HCT116 (cell line): ENCODE results near the gene ELAPOR2. TPM values are rescaled to one million over a fixed set of nuclear protein-coding genes. Genes with fewer than 3 reads are reported as not detected.

ENCODE experiments used
- ATAC-seq: fragments of 200-7000 bp; cut with Tn5 transposase; 2 replicates; pipeline ENCODE4 v1.9.1; 2020; ENCODE audit warnings: mild to moderate bottlenecking, moderate library complexity
- BruUV-seq: library from RNA; stranded (reverse); fragments of 400-500 nt; replicated peaks from 2 replicates; lab custom pipeline; 2021; lab: Mats Ljungman, UMichigan
- CTCF ChIA-PET: fragments of 300-600 bp; sonication (Branson Sonifier 250); formaldehyde crosslinking; loops from one replicate; lab custom pipeline; 2021; ENCODE audit warnings: antibody characterized with exemption; lab: Charles Lee
- POLR2A ChIA-PET: fragments of 300-600, 350-600 bp; sonication (Branson Sonifier 250); formaldehyde crosslinking; loops from one replicate; lab custom pipeline; 2021; ENCODE audit warnings: antibody characterized with exemption; lab: Charles Lee
- RAD21 ChIA-PET, 2 experiments: fragments of 300-600 bp; sonication (Branson Sonifier 250); formaldehyde crosslinking; loops; one replicate each; lab custom pipeline; 2023; ENCODE audit warnings: low total read pairs in 2 of 2; ENCODE audit not compliant: uncharacterized antibody in 2 of 2, unreplicated experiment in 2 of 2, low non-redundant PET in 1 of 2; lab: Charles Lee
- DNase-seq: peaks from one replicate; pipeline ENCODE4 v3.0.0-alpha.2; 2010; ENCODE audit warnings: low read depth, low spot score
- H2AFZ ChIP-seq: fragments of 200-600 bp; shearing (Covaris generic), sonication (generic); 2 replicates; pipeline ENCODE4 v1.6.1; 2017; ENCODE audit warnings: low read depth, mixed run types, mixed read lengths, antibody characterized with exemption, low read length; ENCODE audit not compliant: poor library complexity, severe bottlenecking
- H3K27ac ChIP-seq: 2 replicates; pipeline ENCODE4 v1.5.1; 2012; ENCODE audit warnings: low read depth, low read length
- H3K27me3 ChIP-seq: fragments of 200-600 bp; sonication (generic); 2 replicates; pipeline ENCODE4 v1.6.1; 2016; ENCODE audit warnings: mixed run types, low read length, mixed read lengths; ENCODE audit not compliant: insufficient read depth
- H3K36me3 ChIP-seq, 2 experiments: fragments of 200-500 bp in 1 of 2; fragments of 200-600 bp in 1 of 2; sonication (Bioruptor generic) in 1 of 2; sonication (generic) in 1 of 2; 2 replicates each; pipeline versions ENCODE4 v1.5.1 to v1.6.1; 2014 to 2016; ENCODE audit warnings: low read length in 2 of 2, inconsistent platforms in 1 of 2, mixed read lengths in 1 of 2, mixed run types in 1 of 2; ENCODE audit not compliant: insufficient read depth in 2 of 2, control insufficient read depth in 1 of 2
- H3K4me1 ChIP-seq, 2 experiments: fragments of 200-600 bp in 1 of 2; sonication (generic) in 1 of 2; 2 replicates each; pipeline versions ENCODE4 v1.5.1 to v1.6.1; 2012 to 2017; ENCODE audit warnings: low read length in 2 of 2, inconsistent platforms in 1 of 2, mild to moderate bottlenecking in 1 of 2, mixed read lengths in 1 of 2, mixed run types in 1 of 2, moderate library complexity in 1 of 2; ENCODE audit not compliant: insufficient read depth in 2 of 2, control insufficient read depth in 1 of 2
- H3K4me2 ChIP-seq: fragments of 200-600 bp; sonication (generic); 2 replicates; pipeline ENCODE4 v1.6.1; 2017; ENCODE audit warnings: mixed run types, low read length, mixed read lengths
- H3K4me3 ChIP-seq, 2 experiments: fragments of 200-600 bp in 1 of 2; sonication (generic) in 1 of 2; replicated peaks in 1 of 2; 2 replicates each; pipeline ENCODE4 v1.5.1; 2011 to 2016; ENCODE audit warnings: low read length in 2 of 2, control low read depth in 1 of 2, low read depth in 1 of 2, mild to moderate bottlenecking in 1 of 2, mixed read lengths in 1 of 2, mixed run types in 1 of 2
- H3K79me2 ChIP-seq: fragments of 200-600 bp; sonication (generic); 2 replicates; pipeline ENCODE4 v1.6.1; 2017; ENCODE audit warnings: mild to moderate bottlenecking, mixed run types, low read length, moderate library complexity, mixed read lengths; ENCODE audit not compliant: insufficient read depth
- H3K9ac ChIP-seq: fragments of 200-600 bp; sonication (generic); 2 replicates; pipeline ENCODE4 v1.6.1; 2016; ENCODE audit warnings: low read length, mixed read lengths
- H3K9me2 ChIP-seq: fragments of 200-600 bp; sonication (generic), shearing (Covaris generic); 2 replicates; pipeline ENCODE4 v1.6.1; 2017; ENCODE audit warnings: mixed run types, mild to moderate bottlenecking, moderate library complexity; ENCODE audit not compliant: insufficient read depth
- H3K9me3 ChIP-seq, 2 experiments: fragments of 200-500 bp in 1 of 2; fragments of 200-600 bp in 1 of 2; sonication (Bioruptor generic) in 1 of 2; sonication (generic) in 1 of 2; 2 replicates each; pipeline ENCODE4 v1.6.1; 2014 to 2017; ENCODE audit warnings: low read length in 2 of 2, mixed read lengths in 2 of 2, inconsistent platforms in 1 of 2, low read depth in 1 of 2, mild to moderate bottlenecking in 1 of 2, mixed run types in 1 of 2, moderate library complexity in 1 of 2; ENCODE audit not compliant: control insufficient read depth in 1 of 2, insufficient read depth in 1 of 2
- H4K20me1 ChIP-seq: fragments of 200-600 bp; sonication (generic), shearing (Covaris generic); 2 replicates; pipeline ENCODE4 v1.6.1; 2017; ENCODE audit warnings: mixed run types, mild to moderate bottlenecking, moderate library complexity; ENCODE audit not compliant: insufficient read depth
- ATF3 ChIP-seq: IDR thresholded peaks from 2 replicates; pipeline ENCODE4 v1.6.1; 2012
- CBX3 ChIP-seq: IDR thresholded peaks from 2 replicates; pipeline ENCODE4 v1.6.1; 2012; ENCODE audit warnings: low read depth
- CEBPB ChIP-seq: IDR thresholded peaks from 2 replicates; pipeline ENCODE4 v1.6.1; 2012; ENCODE audit warnings: low read depth
- ELF1 ChIP-seq: IDR thresholded peaks from 2 replicates; pipeline ENCODE4 v1.6.1; 2012; ENCODE audit warnings: low read depth, borderline replicate concordance
- EZH2 ChIP-seq: fragments of 200-600 bp; sonication (generic); IDR thresholded peaks from 2 replicates; pipeline ENCODE4 v1.6.1; 2017; ENCODE audit warnings: antibody characterized with exemption, mixed run types
- EZH2phosphoT487 ChIP-seq: fragments of 200-600 bp; IDR thresholded peaks from 2 replicates; pipeline ENCODE4 v1.6.1; 2018; ENCODE audit warnings: antibody characterized with exemption, borderline replicate concordance
- FOSL1 ChIP-seq: IDR thresholded peaks from 2 replicates; pipeline ENCODE4 v1.6.1; 2012; ENCODE audit warnings: low read depth
- JUND ChIP-seq: IDR thresholded peaks from 2 replicates; pipeline ENCODE4 v1.6.1; 2012
- MAX ChIP-seq: IDR thresholded peaks from 2 replicates; pipeline ENCODE4 v1.6.1; 2012
- POLR2A ChIP-seq: IDR thresholded peaks from 2 replicates; pipeline ENCODE4 v1.7.0; 2011; ENCODE audit warnings: borderline replicate concordance; ENCODE audit not compliant: insufficient read depth, insufficient read length; ENCODE audit errors: extremely low read depth
- POLR2AphosphoS5 ChIP-seq: IDR thresholded peaks from 2 replicates; pipeline ENCODE4 v1.6.1; 2011; ENCODE audit warnings: mild to moderate bottlenecking, low read depth, low read length, moderate library complexity
- RAD21 ChIP-seq: IDR thresholded peaks from 2 replicates; pipeline ENCODE4 v1.6.1; 2012; ENCODE audit warnings: low read depth, mild to moderate bottlenecking
- TCF7L2 ChIP-seq: IDR thresholded peaks from 2 replicates; pipeline ENCODE4 v1.7.0; 2011; ENCODE audit warnings: borderline replicate concordance, inconsistent platforms; ENCODE audit not compliant: insufficient read depth, insufficient read length; ENCODE audit errors: extremely low read depth
- YY1 ChIP-seq: IDR thresholded peaks from 2 replicates; pipeline ENCODE4 v1.6.1; 2011; ENCODE audit warnings: low read length, low read depth, moderate library complexity, mild to moderate bottlenecking; ENCODE audit not compliant: insufficient replicate concordance; ENCODE audit errors: extremely low read depth
- ZBTB33 ChIP-seq: IDR thresholded peaks from 2 replicates; pipeline ENCODE4 v1.6.1; 2011; ENCODE audit warnings: mild to moderate bottlenecking, low read length, moderate library complexity; ENCODE audit not compliant: insufficient replicate concordance; ENCODE audit errors: extremely low read depth
- ZFX ChIP-seq: fragments of 450-650 bp; IDR thresholded peaks from 2 replicates; pipeline ENCODE4 v1.6.1; 2017
- intact Hi-C: fragments of 100-400 bp; cut with micrococcal nuclease; formaldehyde crosslinking; loops from 2 replicates; pipeline ENCODE4 v1.10.0; 2022
- total RNA-seq: library from RNA; stranded (reverse); gene quantifications from one replicate; pipeline ENCODE4 v1.2.1, GENCODE V29; 2021; ENCODE audit not compliant: unreplicated experiment

The ELAPOR2 gene
- total RNA-seq, 1 experiment from 2014 or later = 26.0 TPM

GRCh38 chr7:87058744-87059524 is 520 bp downstream of the ELAPOR2 start (continued):
- no peak for TF ChIP-seq CBX3

- ChIA-PET RAD21 (no interaction called here), POLR2A (no interaction called here)
- no peaks in the 10 kb centered on the region for H3K9me3 ChIP-seq
- BruUV-seq = no TSS peak
- H3K79me2 ChIP-seq = no peaks in the 10 kb centered on the region
- no peak for ATAC-seq
- no peaks in the 10 kb centered on the region for H4K20me1 ChIP-seq
- H3K4me3 ChIP-seq = no peak overlapping the region
- no peak for DNase-seq
- no peak overlapping the region for H3K4me2 ChIP-seq
- H3K27me3 ChIP-seq = no peaks in the 10 kb centered on the region
- intact Hi-C loops = no loop called here
- no peaks in the 10 kb centered on the region for H3K36me3 ChIP-seq
- H2AFZ ChIP-seq = no peak overlapping the region
- H3K9me2 ChIP-seq = no peaks in the 10 kb centered on the region
- TF ChIP-seq POLR2A (no peak), ZFX (no peak), MAX (no peak), EZH2phosphoT487 (no peak)
- TF ChIP-seq, all 23 proteins: peak for 0
- CTCF ChIA-PET = no interaction called here
- Histone ChIP-seq H3K9ac (no peak overlapping the region), H3K27ac (no peak overlapping the region), H3K4me1 (peaks cover 6 to 15% of the 10 kb centered on the region in 2 experiments; a peak in 3 of 4 replicates)
Measured at GRCh38 chr7:87057210-87057609, 2.2 kb downstream of the ELAPOR2 start.

GRCh38 chr7:87056346-87056745 is 3.1 kb downstream of the ELAPOR2 start:
- CTCF ChIA-PET = no interaction called here
- intact Hi-C loops = no loop called here
- RAD21 ChIA-PET = no interaction called here
- TF ChIP-seq JUND = no peak
- no peak for TF ChIP-seq ZBTB33
- no peak for TF ChIP-seq TCF7L2
- TF ChIP-seq YY1 = no peak
- TF ChIP-seq CBX3 = no peak
- TF ChIP-seq ATF3 = no peak
- TF ChIP-seq CEBPB = no peak
- no peak for TF ChIP-seq POLR2AphosphoS5
- no peak for TF ChIP-seq FOSL1
- no peak for TF ChIP-seq RAD21
- no peak for TF ChIP-seq ELF1
- TF ChIP-seq EZH2 = no peak

More at GRCh38 chr7:87056346-87056745, 3.1 kb downstream of the ELAPOR2 start:
- no peak for DNase-seq
- no peak overlapping the region for H3K4me3 ChIP-seq
- no peaks in the 10 kb centered on the region for H3K9me2 ChIP-seq
- no peak overlapping the region for H3K4me2 ChIP-seq
- BruUV-seq = no TSS peak
- no peak overlapping the region for H3K27ac ChIP-seq
- no peak overlapping the region for H3K9ac ChIP-seq
- no peaks in the 10 kb centered on the region for H3K36me3 ChIP-seq
- H3K27me3 ChIP-seq = no peaks in the 10 kb centered on the region
- no peak overlapping the region for H2AFZ ChIP-seq
- ATAC-seq = no peak
- H4K20me1 ChIP-seq = no peaks in the 10 kb centered on the region
- H3K9me3 ChIP-seq = no peaks in the 10 kb centered on the region
- no peaks in the 10 kb centered on the region for H3K79me2 ChIP-seq
- peaks cover 6 to 15% of the 10 kb centered on the region in 2 experiments; a peak in 3 of 4 replicates for H3K4me1 ChIP-seq
- POLR2A ChIA-PET = no interaction called here
